HCT116 (cell line): ENCODE results near the gene MICAL3.
"Not testable (repeated sequence)": the region's sequence is repeated elsewhere in the genome, so short reads cannot be mapped to it uniquely, and the experiment has no call there.

ENCODE experiments used
- POLR2AphosphoS5 ChIP-seq: IDR thresholded peaks from 2 replicates; pipeline ENCODE4 v1.6.1; 2011; ENCODE audit warnings: mild to moderate bottlenecking, low read depth, low read length, moderate library complexity
- TF ChIP-seq, protein P1 (sequence below): IDR thresholded peaks from 2 replicates; pipeline ENCODE4 v1.6.1; 2012; ENCODE audit warnings: low read depth

DNA sequence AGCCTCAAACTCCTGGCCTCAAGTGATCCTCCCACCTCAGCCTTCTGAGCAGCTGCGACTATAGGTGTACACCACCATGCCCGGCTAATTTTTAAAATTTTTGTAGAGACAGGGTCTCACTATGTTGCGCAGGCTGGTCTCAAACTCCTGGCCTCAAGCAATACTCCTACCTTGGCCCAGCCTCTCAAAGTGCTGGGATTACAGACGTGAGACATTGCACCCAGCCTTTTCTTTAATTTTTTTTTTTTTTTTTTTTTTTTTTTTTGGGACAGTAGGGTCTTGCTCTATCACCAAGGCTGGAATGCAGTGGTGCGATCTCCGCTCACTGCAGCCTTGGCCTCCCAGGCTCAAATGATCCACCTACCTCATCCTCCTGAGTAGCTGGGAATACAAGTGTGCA, 29.1 kb downstream of the MICAL3 start:
- TF ChIP-seq POLR2AphosphoS5 = not testable (repeated sequence)
- TF ChIP-seq, protein P1, sequence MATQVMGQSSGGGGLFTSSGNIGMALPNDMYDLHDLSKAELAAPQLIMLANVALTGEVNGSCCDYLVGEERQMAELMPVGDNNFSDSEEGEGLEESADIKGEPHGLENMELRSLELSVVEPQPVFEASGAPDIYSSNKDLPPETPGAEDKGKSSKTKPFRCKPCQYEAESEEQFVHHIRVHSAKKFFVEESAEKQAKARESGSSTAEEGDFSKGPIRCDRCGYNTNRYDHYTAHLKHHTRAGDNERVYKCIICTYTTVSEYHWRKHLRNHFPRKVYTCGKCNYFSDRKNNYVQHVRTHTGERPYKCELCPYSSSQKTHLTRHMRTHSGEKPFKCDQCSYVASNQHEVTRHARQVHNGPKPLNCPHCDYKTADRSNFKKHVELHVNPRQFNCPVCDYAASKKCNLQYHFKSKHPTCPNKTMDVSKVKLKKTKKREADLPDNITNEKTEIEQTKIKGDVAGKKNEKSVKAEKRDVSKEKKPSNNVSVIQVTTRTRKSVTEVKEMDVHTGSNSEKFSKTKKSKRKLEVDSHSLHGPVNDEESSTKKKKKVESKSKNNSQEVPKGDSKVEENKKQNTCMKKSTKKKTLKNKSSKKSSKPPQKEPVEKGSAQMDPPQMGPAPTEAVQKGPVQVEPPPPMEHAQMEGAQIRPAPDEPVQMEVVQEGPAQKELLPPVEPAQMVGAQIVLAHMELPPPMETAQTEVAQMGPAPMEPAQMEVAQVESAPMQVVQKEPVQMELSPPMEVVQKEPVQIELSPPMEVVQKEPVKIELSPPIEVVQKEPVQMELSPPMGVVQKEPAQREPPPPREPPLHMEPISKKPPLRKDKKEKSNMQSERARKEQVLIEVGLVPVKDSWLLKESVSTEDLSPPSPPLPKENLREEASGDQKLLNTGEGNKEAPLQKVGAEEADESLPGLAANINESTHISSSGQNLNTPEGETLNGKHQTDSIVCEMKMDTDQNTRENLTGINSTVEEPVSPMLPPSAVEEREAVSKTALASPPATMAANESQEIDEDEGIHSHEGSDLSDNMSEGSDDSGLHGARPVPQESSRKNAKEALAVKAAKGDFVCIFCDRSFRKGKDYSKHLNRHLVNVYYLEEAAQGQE = not testable (repeated sequence)
